ENCODE results near the gene NRP1.

- TF ChIP-seq CTCF (IDR thresholded peaks at IDR 0.05) (no peak), POLR2A (IDR thresholded peaks at IDR 0.05) (no peak)
Observed at GRCh38 chr10:33201056-33201780, 133.2 kb downstream of the NRP1 start.

All from lower leg skin (tissue), 3 donors.